GM23338 (cell line): ENCODE measurements around the gene NDUFA3.

Experiments used
- EZH2 ChIP-seq: fragments of 200-600 bp; sonication (generic); IDR thresholded peaks from one replicate; pipeline ENCODE4 v1.8.0; 2017; ENCODE audit warnings: antibody characterized with exemption, mild to moderate bottlenecking, low read depth; ENCODE audit not compliant: unreplicated experiment
- POLR2AphosphoS5 ChIP-seq: IDR thresholded peaks from 2 replicates; pipeline ENCODE4 v1.6.1; 2016; ENCODE audit warnings: antibody characterized with exemption, low read depth

- TF ChIP-seq EZH2 (no peak), POLR2AphosphoS5 (no peak)
These were observed 23.1 kb downstream of the NDUFA3 start for GRCh38 chr19:54125713-54126112.
